ENCODE results near the gene TMEM269. TPM values are rescaled to one million over a fixed set of nuclear protein-coding genes. Genes with fewer than 3 reads are reported as not detected.
"Not testable (repeated sequence)": the region's sequence is repeated elsewhere in the genome, so short reads cannot be mapped to it uniquely, and the experiment has no call there.

Gene TMEM269
- total RNA-seq, 1 donor from 2014 or later = not detected

DNA sequence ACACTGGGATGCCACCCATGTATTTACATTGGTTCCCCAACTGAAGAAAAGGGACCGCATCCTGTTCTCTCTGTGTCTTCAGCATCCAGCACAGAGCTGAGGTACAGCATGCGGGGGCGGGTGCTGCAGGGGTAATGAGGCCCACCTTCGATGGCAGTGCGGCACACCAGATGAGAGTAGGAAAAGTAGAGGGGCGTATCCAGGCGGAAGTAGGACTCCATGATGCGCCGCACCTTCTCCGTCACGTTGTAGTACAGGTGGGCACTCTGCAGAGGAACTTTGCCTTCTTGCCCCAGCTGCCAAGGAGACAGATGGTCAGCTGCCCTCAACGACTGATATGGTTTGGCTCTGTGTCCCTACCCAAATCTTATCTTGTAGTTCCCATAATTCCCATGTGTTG is 34.8 kb upstream of the TMEM269 start:
- H3K36me3 ChIP-seq = peaks cover 82% of the 10 kb centered on the region
- TF ChIP-seq, protein P1, sequence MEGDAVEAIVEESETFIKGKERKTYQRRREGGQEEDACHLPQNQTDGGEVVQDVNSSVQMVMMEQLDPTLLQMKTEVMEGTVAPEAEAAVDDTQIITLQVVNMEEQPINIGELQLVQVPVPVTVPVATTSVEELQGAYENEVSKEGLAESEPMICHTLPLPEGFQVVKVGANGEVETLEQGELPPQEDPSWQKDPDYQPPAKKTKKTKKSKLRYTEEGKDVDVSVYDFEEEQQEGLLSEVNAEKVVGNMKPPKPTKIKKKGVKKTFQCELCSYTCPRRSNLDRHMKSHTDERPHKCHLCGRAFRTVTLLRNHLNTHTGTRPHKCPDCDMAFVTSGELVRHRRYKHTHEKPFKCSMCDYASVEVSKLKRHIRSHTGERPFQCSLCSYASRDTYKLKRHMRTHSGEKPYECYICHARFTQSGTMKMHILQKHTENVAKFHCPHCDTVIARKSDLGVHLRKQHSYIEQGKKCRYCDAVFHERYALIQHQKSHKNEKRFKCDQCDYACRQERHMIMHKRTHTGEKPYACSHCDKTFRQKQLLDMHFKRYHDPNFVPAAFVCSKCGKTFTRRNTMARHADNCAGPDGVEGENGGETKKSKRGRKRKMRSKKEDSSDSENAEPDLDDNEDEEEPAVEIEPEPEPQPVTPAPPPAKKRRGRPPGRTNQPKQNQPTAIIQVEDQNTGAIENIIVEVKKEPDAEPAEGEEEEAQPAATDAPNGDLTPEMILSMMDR (IDR thresholded peaks at IDR 0.05; ENCODE audit: borderline replicate concordance) = no peak
- no peaks in the 10 kb centered on the region for H3K4me1 ChIP-seq
- intact Hi-C loops (cut with micrococcal nuclease) = no loop called here
- no peak overlapping the region for H3K4me3 ChIP-seq
- no peak overlapping the region for H3K27ac ChIP-seq (replicated peaks)
- no peaks in the 10 kb centered on the region for H3K9me3 ChIP-seq (replicated peaks)
- DNase-seq = no peak
- H3K27me3 ChIP-seq (ENCODE audit: low read depth) = no peaks in the 10 kb centered on the region

DNA sequence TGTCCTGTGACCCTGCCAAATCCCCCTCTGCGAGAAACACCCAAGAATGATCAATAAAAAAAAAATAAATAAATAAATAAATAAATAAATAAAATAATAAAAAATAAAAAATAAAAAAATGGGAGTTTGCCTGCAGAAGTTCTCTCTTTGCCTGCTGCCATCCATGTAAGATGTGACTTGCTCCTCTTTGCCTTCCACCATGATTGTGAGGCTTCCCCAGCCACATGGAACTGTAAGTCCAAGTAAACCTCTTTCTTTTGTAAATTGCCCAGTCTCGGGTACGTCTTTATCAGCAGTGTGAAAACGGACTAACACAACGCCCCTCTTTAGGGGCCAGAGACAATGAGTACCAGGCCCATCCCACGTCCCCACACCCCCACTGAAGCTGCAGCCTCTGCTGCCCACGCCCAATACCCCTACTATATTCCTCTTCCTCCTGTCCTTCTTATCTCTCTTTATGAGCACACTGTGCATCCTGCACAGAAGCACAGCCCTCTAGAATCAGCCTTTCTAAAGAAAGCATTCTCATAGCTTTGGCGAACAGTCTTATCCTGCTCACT is 33.2 kb upstream of the TMEM269 start:
- H3K27me3 ChIP-seq (ENCODE audit: low read depth); intact Hi-C loops (cut with micrococcal nuclease); H3K27ac ChIP-seq (replicated peaks); H3K4me3 ChIP-seq; DNase-seq; H3K4me1 ChIP-seq; H3K9me3 ChIP-seq (replicated peaks): not testable (repeated sequence)
- peaks cover 86% of the 10 kb centered on the region for H3K36me3 ChIP-seq

DNA sequence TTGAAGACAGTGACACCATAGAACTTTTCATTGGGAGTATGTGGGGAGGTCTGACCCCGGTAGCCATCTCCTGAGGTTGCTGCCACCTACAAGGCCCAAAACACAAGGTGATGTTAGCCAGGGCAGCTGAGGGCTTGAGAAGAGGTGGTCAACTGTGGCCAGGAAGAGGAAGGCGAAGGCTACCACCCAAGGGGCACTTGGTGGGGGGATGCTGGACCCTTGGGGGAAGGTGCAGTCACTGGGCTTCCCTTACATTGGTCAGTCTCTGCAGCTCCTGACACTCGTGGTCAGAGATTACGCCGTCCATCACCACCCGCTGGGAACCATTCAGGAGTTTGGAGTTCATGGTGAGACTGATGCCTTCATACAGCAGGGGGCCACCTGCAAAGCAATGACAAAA is 32.5 kb upstream of the TMEM269 start:
- Histone ChIP-seq H3K4me3 (no peak overlapping the region), H3K4me1 (no peaks in the 10 kb centered on the region), H3K36me3 (peaks cover 86% of the 10 kb centered on the region), H3K27me3 (ENCODE audit: low read depth) (no peaks in the 10 kb centered on the region), H3K9me3 (replicated peaks) (no peaks in the 10 kb centered on the region), H3K27ac (replicated peaks) (no peak overlapping the region)
- DNase-seq = no peak
- TF ChIP-seq, protein P1 (IDR thresholded peaks at IDR 0.05; ENCODE audit: borderline replicate concordance) = no peak
- intact Hi-C loops (cut with micrococcal nuclease) = no loop called here

DNA sequence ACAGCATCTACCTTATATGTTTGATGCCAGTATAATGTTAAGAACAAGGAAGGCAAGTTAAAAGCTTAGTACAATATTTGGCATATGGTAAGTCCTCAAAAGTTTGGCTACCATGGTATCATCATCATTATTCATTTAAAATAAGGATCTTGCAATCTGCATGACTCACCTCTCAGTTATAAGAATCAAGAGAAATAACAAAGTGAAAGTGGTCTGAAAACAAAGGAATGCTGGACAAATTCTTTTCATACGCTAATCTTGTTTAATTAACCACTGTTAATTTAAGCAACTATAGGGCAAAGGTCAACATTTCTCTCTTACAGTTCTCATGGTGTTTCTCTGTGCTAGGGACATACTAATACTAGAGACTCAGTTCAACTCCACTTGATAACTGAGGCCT is 31.7 kb upstream of the TMEM269 start:
- Histone ChIP-seq H3K27me3 (ENCODE audit: low read depth) (no peaks in the 10 kb centered on the region), H3K36me3 (peaks cover 89% of the 10 kb centered on the region), H3K4me3 (no peak overlapping the region), H3K4me1 (no peaks in the 10 kb centered on the region), H3K9me3 (replicated peaks) (no peaks in the 10 kb centered on the region), H3K27ac (replicated peaks) (no peak overlapping the region)
- intact Hi-C loops (cut with micrococcal nuclease) = no loop called here
- TF ChIP-seq, protein P1 (IDR thresholded peaks at IDR 0.05; ENCODE audit: borderline replicate concordance) = no peak
- DNase-seq = no peak

DNA sequence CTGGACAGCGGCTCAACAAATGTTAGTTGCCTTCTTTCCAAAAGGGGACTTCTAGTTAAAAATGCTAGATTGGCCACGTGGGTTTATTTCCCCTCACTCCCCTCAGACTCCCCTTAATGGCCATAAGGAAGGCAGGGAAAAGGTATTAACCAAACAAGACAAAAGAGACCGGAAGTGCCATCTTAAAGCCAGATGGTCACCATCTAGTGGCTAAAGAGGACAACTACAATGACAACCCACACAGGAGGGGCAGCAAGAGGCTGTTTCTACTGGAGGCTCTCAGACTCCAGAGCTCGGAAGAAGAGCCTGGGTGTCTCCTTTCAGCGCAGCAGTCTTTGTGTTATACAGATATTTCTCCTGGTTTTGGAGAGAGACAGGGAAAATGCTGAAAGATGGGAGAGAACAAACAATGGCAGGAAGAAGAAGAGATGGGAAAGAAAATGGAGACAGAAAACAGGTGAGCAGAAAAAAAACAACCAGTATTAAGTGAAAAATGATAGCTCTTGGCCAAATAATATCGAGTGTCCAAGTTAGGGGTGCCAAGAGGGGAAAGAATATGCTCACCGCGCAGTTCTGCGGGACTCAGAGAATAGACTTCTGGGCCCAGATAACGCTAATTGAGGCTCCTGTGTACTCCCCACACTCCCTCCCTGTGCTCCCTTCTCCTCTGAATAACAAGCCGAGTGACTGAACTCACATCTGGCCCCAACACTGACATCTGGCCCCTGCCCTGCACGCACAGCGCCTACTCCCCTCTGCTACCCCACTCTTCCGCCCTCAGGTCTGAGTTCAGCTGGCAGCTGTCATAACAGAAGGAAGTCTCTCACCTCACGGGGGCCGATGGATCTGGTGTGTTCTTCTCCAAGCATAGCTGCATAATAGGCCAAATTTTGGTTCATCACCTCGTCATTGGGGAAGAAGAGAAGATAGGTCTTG is 27.6 kb upstream of the TMEM269 start:
- intact Hi-C loops (cut with micrococcal nuclease) = no loop called here

More for the DNA sequence above, 27.6 kb upstream of the TMEM269 start:
- H3K27me3 ChIP-seq (ENCODE audit: low read depth) = no peaks in the 10 kb centered on the region
- peaks cover 94% of the 10 kb centered on the region for H3K36me3 ChIP-seq
- DNase-seq = no peak
- no peak overlapping the region for H3K27ac ChIP-seq (replicated peaks)
- H3K4me1 ChIP-seq = no peaks in the 10 kb centered on the region
- H3K9me3 ChIP-seq (replicated peaks) = no peaks in the 10 kb centered on the region
- no peak overlapping the region for H3K4me3 ChIP-seq
- TF ChIP-seq, protein P1 (IDR thresholded peaks at IDR 0.05; ENCODE audit: borderline replicate concordance) = peak; percentile 77
